Trophoblast cell (in vitro differentiated cells and primary cell): Measurements from ENCODE around the gene CAST.

Experiments used
- DNase-seq, 2 donors: peaks; one replicate each; pipeline ENCODE4 v3.0.0-alpha.2; 2016
- H2AFZ ChIP-seq: 2 replicates; pipeline ENCODE4 v1.6.1; 2013; ENCODE audit warnings: low read length, moderate library complexity, mild to moderate bottlenecking; ENCODE audit not compliant: insufficient read depth, poor library complexity
- H2AK5ac ChIP-seq: 2 replicates; pipeline ENCODE4 v1.6.1; 2013; ENCODE audit warnings: mild to moderate bottlenecking, low read length
- H2BK120ac ChIP-seq: 2 replicates; pipeline ENCODE4 v1.6.1; 2013; ENCODE audit warnings: low read length, mild to moderate bottlenecking, moderate library complexity; ENCODE audit not compliant: insufficient read depth, poor library complexity
- H2BK12ac ChIP-seq: 2 replicates; pipeline ENCODE4 v1.6.1; 2013; ENCODE audit warnings: mild to moderate bottlenecking, low read length, moderate library complexity
- H2BK5ac ChIP-seq: 2 replicates; pipeline ENCODE4 v1.6.1; 2013; ENCODE audit warnings: low read length, low read depth, moderate library complexity, mild to moderate bottlenecking; ENCODE audit not compliant: poor library complexity
- H3K14ac ChIP-seq: 2 replicates; pipeline ENCODE4 v1.6.1; 2013; ENCODE audit warnings: mild to moderate bottlenecking, low read length
- H3K18ac ChIP-seq: 2 replicates; pipeline ENCODE4 v1.6.1; 2013; ENCODE audit warnings: mild to moderate bottlenecking, low read length
- H3K23ac ChIP-seq: 2 replicates; pipeline ENCODE4 v1.6.1; 2013; ENCODE audit warnings: low read length
- H3K27ac ChIP-seq: 2 replicates; pipeline ENCODE4 v1.5.1; 2013; ENCODE audit warnings: low read depth, mild to moderate bottlenecking, inconsistent platforms, low read length, moderate library complexity
- H3K27me3 ChIP-seq: 2 replicates; pipeline ENCODE4 v1.6.1; 2013; ENCODE audit warnings: inconsistent platforms, mild to moderate bottlenecking, low read length, moderate library complexity; ENCODE audit not compliant: insufficient read depth
- H3K36me3 ChIP-seq, 2 experiments: 1 replicate in 1 of 2; 2 replicates in 1 of 2; pipeline ENCODE4 v1.6.1; 2013; ENCODE audit warnings: low read length in 2 of 2, mild to moderate bottlenecking in 2 of 2, moderate library complexity in 1 of 2; ENCODE audit not compliant: insufficient read depth in 2 of 2, control insufficient read depth in 1 of 2
- H3K4ac ChIP-seq: 2 replicates; pipeline ENCODE4 v1.6.1; 2013; ENCODE audit warnings: low read depth, mild to moderate bottlenecking, low read length, moderate library complexity
- H3K4me1 ChIP-seq, 2 experiments: 1 replicate in 1 of 2; 2 replicates in 1 of 2; pipeline ENCODE4 v1.6.1; 2013; ENCODE audit warnings: low read length in 2 of 2, mild to moderate bottlenecking in 2 of 2, moderate library complexity in 1 of 2; ENCODE audit not compliant: insufficient read depth in 2 of 2, control insufficient read depth in 1 of 2
- H3K4me2 ChIP-seq: 2 replicates; pipeline ENCODE4 v1.6.1; 2013; ENCODE audit warnings: inconsistent platforms, mild to moderate bottlenecking, low read length, moderate library complexity
- H3K4me3 ChIP-seq: 2 replicates; pipeline ENCODE4 v1.5.1; 2013; ENCODE audit warnings: mild to moderate bottlenecking, low read depth, low read length, inconsistent platforms
- H3K79me1 ChIP-seq: one replicate; pipeline ENCODE4 v1.6.1; 2013; ENCODE audit warnings: low read length
- H3K79me2 ChIP-seq: 2 replicates; pipeline ENCODE4 v1.6.1; 2013; ENCODE audit warnings: low read length, mild to moderate bottlenecking; ENCODE audit not compliant: control insufficient read depth, insufficient read depth, poor library complexity
- H3K9ac ChIP-seq: 2 replicates; pipeline ENCODE4 v1.6.1; 2013; ENCODE audit warnings: mild to moderate bottlenecking, low read length
- H3K9me3 ChIP-seq: 2 replicates; pipeline ENCODE4 v1.6.1; 2013; ENCODE audit warnings: low read depth, mild to moderate bottlenecking, control low read depth, inconsistent platforms, low read length; ENCODE audit not compliant: insufficient read depth
- H4K12ac ChIP-seq: 2 replicates; pipeline ENCODE4 v1.6.1; 2013; ENCODE audit warnings: low read depth, mild to moderate bottlenecking, low read length, moderate library complexity
- H4K8ac ChIP-seq: 2 replicates; pipeline ENCODE4 v1.6.1; 2013; ENCODE audit warnings: low read depth, mild to moderate bottlenecking, low read length, moderate library complexity
- H4K91ac ChIP-seq: one replicate; pipeline ENCODE4 v1.6.1; 2013; ENCODE audit warnings: low read depth, mild to moderate bottlenecking, low read length, moderate library complexity
- WGBS: extraction: QIAGEN DNeasy Blood & Tissue Kit; methylation state at CpG from one replicate; pipeline ENCODE4 v1.1.7; 2013; ENCODE audit warnings: missing lambda C conversion rate; ENCODE audit not compliant: insufficient read length, insufficient coverage; ENCODE audit errors: extremely low coverage; 5-methylcytosine and 5-hydroxymethylcytosine counted together

Gene CAST

GRCh38 chr5:96633820-96634219, 28.4 kb upstream of the CAST start:
- Histone ChIP-seq H3K36me3 (no peaks in the 10 kb centered on the region), H3K9ac (no peak overlapping the region), H3K4me2 (no peak overlapping the region), H3K79me1 (peaks cover 15% of the 10 kb centered on the region), H2AK5ac (no peak overlapping the region), H3K27me3 (no peaks in the 10 kb centered on the region), H3K4me3 (no peak overlapping the region), H3K79me2 (no peaks in the 10 kb centered on the region), H2BK120ac (no peak overlapping the region), H4K91ac (no peak overlapping the region), H2BK5ac (no peak overlapping the region), H3K18ac (no peak overlapping the region), H4K12ac (no peak overlapping the region), H4K8ac (no peak overlapping the region), H3K23ac (no peak overlapping the region), H3K14ac (no peak overlapping the region), H3K9me3 (no peaks in the 10 kb centered on the region), H2AFZ (no peak overlapping the region), H2BK12ac (no peak overlapping the region), H3K4me1 (peaks cover 5% of the 10 kb centered on the region in 2 experiments), H3K4ac (no peak overlapping the region), H3K27ac (no peak overlapping the region)
- no CpG with 5 or more reads among the region's 4 CpGs for WGBS
- DNase-seq = no peak

- WGBS = no CpG with 5 or more reads among the region's 1 CpG
- Histone ChIP-seq H2BK12ac (peak overlapping the region; percentile 97), H3K27me3 (no peaks in the 10 kb centered on the region), H4K8ac (no peak overlapping the region), H4K91ac (no peak overlapping the region), H3K79me2 (no peaks in the 10 kb centered on the region), H3K14ac (no peak overlapping the region), H3K4me3 (no peak overlapping the region), H3K23ac (no peak overlapping the region), H3K36me3 (no peaks in the 10 kb centered on the region), H3K4ac (no peak overlapping the region), H3K4me2 (no peak overlapping the region), H2BK5ac (no peak overlapping the region), H4K12ac (no peak overlapping the region), H3K18ac (no peak overlapping the region), H2AFZ (no peak overlapping the region), H3K9ac (no peak overlapping the region), H3K4me1 (peaks cover 5% of the 10 kb centered on the region in 2 experiments), H3K9me3 (no peaks in the 10 kb centered on the region), H3K79me1 (peaks cover 18% of the 10 kb centered on the region), H2AK5ac (no peak overlapping the region), H3K27ac (no peak overlapping the region), H2BK120ac (no peak overlapping the region)
- no peak for DNase-seq
These were observed 27.3 kb upstream of the CAST start for GRCh38 chr5:96634881-96635280.

- H3K4me1 ChIP-seq = peaks cover 5% of the 10 kb centered on the region in 2 experiments
- no peak for DNase-seq
- no peak overlapping the region for H4K8ac ChIP-seq
- no peak overlapping the region for H2BK5ac ChIP-seq
- no peak overlapping the region for H3K4me3 ChIP-seq
- H3K79me1 ChIP-seq = peaks cover 18% of the 10 kb centered on the region
- H3K79me2 ChIP-seq = no peaks in the 10 kb centered on the region
- H4K91ac ChIP-seq = no peak overlapping the region
- H3K4me2 ChIP-seq = no peak overlapping the region
- no peak overlapping the region for H2AK5ac ChIP-seq
- H3K9ac ChIP-seq = no peak overlapping the region
- no peak overlapping the region for H3K27ac ChIP-seq
- H3K14ac ChIP-seq = no peak overlapping the region
- no peak overlapping the region for H2BK12ac ChIP-seq
- H3K18ac ChIP-seq = no peak overlapping the region
- H3K4ac ChIP-seq = no peak overlapping the region
- no peak overlapping the region for H2BK120ac ChIP-seq
- H2AFZ ChIP-seq = no peak overlapping the region
- no peak overlapping the region for H4K12ac ChIP-seq
- WGBS = no CpG with 5 or more reads among the region's 1 CpG
- no peaks in the 10 kb centered on the region for H3K36me3 ChIP-seq
- no peak overlapping the region for H3K23ac ChIP-seq
- no peaks in the 10 kb centered on the region for H3K27me3 ChIP-seq
- H3K9me3 ChIP-seq = no peaks in the 10 kb centered on the region
These were observed 26.1 kb upstream of the CAST start for GRCh38 chr5:96636046-96636445.

- Histone ChIP-seq H3K23ac (no peak overlapping the region), H4K8ac (peak overlapping the region; percentile 1), H3K4me1 (peaks cover 7 to 8% of the 10 kb centered on the region in 2 experiments), H3K9me3 (no peaks in the 10 kb centered on the region), H2BK120ac (peak overlapping the region; percentile 89), H3K79me2 (no peaks in the 10 kb centered on the region), H2BK5ac (peak overlapping the region; percentile 75), H4K91ac (peak overlapping the region; percentile 98), H3K4me3 (no peak overlapping the region), H3K27ac (peak overlapping the region; percentile 75), H4K12ac (no peak overlapping the region), H3K18ac (peak overlapping the region; percentile 8), H3K4ac (peak overlapping the region; percentile 13), H3K79me1 (peaks cover 20% of the 10 kb centered on the region), H3K36me3 (no peaks in the 10 kb centered on the region), H2AK5ac (peak overlapping the region; percentile 51), H2BK12ac (peak overlapping the region; percentile 45), H3K14ac (peak overlapping the region; percentile 38), H3K4me2 (no peak overlapping the region), H2AFZ (no peak overlapping the region), H3K27me3 (no peaks in the 10 kb centered on the region), H3K9ac (no peak overlapping the region)
- DNase-seq = no peak
- WGBS = no CpG with 5 or more reads among the region's 4 CpGs
These were observed 25.6 kb upstream of the CAST start for GRCh38 chr5:96636594-96636993.
